GM12801 (cell line): ENCODE measurements around the gene PHEX.

Experiments
- TF ChIP-seq, protein P1 (sequence below): IDR thresholded peaks from one replicate; pipeline ENCODE4 v1.5.1; 2011; ENCODE audit warnings: control low read depth; ENCODE audit not compliant: insufficient read length; ENCODE audit errors: extremely low read depth

Gene PHEX

DNA sequence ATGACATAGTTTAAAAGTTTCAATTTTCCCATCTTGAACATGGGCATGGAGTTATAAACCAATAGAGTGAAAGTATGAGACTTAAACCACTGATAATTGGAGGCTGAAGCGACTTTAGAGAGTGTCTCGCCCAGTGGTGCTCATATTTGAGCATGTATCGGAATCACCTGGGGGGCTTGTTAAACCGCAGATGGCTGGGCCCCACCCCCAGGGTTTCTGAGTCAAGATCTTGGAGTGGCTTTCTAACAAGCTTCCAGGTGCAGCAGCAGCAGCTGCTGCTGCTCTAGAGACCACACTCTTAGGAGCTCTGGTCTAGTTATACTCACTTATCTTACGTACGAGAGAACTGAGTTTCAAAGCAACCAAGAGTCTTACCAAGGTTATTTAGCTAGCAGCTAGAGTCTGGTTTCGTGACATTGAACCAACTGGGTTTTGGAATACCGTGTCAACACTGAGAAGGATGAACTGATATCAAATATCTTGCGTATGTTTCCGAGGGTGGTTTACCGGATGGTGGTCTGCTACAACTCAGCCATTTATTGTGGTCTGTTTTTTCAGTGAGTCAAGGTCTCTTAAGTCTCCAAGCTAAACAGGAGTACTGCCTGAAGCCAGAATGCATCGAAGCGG lies 5.9 kb downstream of the PHEX start:
- TF ChIP-seq, protein P1, sequence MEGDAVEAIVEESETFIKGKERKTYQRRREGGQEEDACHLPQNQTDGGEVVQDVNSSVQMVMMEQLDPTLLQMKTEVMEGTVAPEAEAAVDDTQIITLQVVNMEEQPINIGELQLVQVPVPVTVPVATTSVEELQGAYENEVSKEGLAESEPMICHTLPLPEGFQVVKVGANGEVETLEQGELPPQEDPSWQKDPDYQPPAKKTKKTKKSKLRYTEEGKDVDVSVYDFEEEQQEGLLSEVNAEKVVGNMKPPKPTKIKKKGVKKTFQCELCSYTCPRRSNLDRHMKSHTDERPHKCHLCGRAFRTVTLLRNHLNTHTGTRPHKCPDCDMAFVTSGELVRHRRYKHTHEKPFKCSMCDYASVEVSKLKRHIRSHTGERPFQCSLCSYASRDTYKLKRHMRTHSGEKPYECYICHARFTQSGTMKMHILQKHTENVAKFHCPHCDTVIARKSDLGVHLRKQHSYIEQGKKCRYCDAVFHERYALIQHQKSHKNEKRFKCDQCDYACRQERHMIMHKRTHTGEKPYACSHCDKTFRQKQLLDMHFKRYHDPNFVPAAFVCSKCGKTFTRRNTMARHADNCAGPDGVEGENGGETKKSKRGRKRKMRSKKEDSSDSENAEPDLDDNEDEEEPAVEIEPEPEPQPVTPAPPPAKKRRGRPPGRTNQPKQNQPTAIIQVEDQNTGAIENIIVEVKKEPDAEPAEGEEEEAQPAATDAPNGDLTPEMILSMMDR, result no peak

DNA sequence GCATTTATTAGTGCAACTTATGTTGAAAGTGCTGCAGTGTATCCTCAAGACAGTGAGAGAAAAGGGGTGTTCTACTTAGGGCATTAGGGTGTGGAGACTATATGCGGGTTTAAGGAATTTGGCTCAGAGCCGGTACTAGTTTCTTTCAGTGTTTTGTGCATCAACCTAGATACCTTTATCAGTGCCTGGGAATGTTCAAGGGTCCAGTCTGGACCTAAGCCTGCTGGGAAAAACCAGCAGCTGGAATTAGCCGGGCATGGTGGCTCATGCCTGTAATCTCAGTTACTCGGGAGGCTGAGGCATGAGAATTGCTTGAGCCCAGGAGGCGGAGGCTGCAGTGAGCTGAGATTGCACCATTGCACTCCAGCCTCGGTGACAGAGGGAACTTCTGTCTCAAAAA lies 7.4 kb downstream of the PHEX start:
- TF ChIP-seq, protein P1, result no peak

DNA sequence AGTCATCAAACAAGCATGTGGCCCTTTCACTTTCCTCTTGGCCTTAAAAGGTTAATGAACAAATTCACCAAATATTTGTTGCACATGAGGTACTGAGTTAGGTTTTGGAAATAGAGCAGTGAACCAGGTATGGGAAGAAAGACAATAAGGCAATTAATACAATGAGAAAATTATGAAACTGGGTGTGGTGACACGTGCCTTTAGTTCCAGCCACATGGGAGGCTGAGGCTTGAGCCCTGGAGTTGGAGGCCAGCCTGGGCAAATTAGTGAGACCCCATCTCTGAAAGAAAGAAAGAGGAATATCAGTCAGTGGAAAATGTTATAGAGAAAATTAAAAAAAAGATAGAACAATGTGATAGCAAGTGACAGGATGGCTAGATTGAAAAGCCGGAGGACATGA lies 8.1 kb downstream of the PHEX start:
- TF ChIP-seq, protein P1, result no peak

DNA sequence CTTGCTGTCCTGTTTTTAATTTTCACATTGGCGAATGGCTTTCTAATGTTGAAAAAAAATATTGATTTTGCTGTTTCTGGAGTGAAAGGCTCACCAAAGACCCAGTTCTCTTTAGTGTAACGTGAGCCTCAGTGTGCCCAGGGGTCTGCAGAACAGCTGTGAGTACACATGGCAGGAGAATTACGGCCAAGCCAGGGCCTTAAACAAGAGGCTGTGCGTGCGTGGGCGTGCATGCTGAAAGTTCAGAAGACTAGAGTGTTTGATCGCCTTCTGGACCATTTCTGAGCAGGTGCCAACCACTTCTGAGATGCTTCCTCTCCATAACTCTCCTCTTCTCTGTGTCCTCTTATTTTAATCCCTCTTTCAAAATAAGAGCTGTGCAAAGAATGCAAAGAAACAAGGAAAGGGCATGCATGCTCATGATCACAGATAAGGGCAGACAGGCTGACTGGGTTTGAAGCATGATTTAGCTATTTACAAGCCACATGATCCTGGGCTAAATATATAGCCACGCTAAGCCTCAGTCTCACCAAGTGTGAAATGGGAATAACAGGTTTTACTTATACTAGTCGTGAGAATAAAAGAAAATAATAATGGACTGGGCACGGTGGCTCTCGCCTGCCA lies 9.9 kb downstream of the PHEX start:
- TF ChIP-seq, protein P1, result no peak

DNA sequence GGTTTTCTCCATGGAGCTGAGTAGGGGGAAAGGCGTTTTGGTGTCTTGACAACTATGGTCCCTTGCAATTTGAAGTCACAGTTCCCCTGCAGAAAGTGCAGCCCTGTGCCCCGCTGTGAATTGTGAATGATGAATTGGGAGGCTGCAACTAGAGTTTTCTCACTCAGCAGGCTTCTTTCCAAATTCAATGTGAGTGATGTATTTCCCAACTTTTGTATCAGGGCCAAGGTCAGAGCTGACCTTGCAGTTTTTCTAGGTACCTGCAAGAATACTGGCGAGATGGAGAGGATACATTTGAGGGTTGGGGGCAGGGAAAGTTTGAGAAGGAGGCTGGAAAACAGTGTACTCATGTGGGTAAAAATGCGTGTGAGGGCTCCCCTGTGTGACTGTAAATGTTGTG lies 11.7 kb downstream of the PHEX start:
- TF ChIP-seq, protein P1, result no peak

DNA sequence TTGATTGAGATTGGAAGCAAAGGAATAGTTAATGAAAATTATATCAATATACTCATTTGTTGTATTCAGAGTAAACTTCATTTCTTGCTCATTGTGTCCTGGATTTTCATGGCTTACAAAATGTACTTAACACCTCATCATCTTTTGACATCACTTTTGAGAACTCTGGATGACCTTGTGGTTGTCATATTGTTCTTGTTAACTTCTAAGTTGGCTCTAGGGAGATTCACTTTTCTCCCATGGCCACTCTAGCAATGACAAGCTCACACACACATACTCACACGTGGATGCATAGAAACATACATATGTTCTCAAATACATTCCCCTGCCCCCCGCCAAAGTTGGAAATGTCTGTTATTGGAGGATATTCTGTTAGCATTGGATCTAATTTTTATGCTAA lies 15.3 kb downstream of the PHEX start:
- TF ChIP-seq, protein P1, result no peak

DNA sequence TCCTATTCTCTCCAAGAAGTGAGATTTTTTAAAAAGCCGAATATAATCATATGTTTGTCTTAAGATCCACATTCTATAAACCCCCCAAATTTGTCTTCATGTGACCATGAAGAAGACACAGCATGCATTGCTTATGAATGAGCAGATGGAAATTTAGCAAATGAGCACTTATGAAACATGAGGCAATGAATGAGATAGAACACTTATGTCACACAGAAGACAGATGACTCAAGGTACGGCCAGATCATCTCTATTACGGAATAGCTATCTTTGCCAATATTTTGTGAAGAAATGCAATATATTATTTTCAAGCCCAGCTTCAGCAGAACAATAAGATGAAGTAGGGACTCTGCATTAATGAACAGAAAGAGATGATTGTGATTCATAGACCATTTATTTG lies 21.4 kb downstream of the PHEX start:
- TF ChIP-seq, protein P1, result no peak
